WTC11 (cell line): ENCODE measurements around the gene HIBADH. TPM values are rescaled to one million over a fixed set of nuclear protein-coding genes. Genes with fewer than 3 reads are reported as not detected.

ENCODE experiments used
- ATAC-seq: fragments of 200-7000 bp; cut with Tn5 transposase; 2 replicates; pipeline ENCODE4 v1.10.0; 2021; ENCODE audit warnings: mild to moderate bottlenecking, moderate library complexity
- CTCF ChIA-PET: fragments of 300-600 bp; sonication (Branson Sonifier 250); formaldehyde crosslinking; loops from one replicate; lab custom pipeline; 2021; ENCODE audit warnings: antibody characterized with exemption; lab: Charles Lee
- POLR2A ChIA-PET: fragments of 350-600 bp; sonication (Branson Sonifier 250); formaldehyde crosslinking; loops from one replicate; lab custom pipeline; 2021; ENCODE audit warnings: antibody characterized with exemption; lab: Charles Lee
- DNase-seq: peaks from one replicate; pipeline ENCODE4 v3.0.0; 2021; ENCODE audit warnings: low spot score
- H3K27ac Mint-ChIP-seq: 2 replicates; pipeline ENCODE4 v1.8.0; 2021; ENCODE audit warnings: mixed read lengths
- H3K27me3 Mint-ChIP-seq: 2 replicates; pipeline ENCODE4 v1.8.0; 2021; ENCODE audit warnings: low read depth, mild to moderate bottlenecking, moderate library complexity, mixed read lengths
- H3K36me3 Mint-ChIP-seq: 2 replicates; pipeline ENCODE4 v1.8.0; 2021; ENCODE audit warnings: mixed read lengths
- H3K4me1 Mint-ChIP-seq: 2 replicates; pipeline ENCODE4 v1.8.0; 2022; ENCODE audit warnings: mixed read lengths
- H3K4me3 Mint-ChIP-seq: 2 replicates; pipeline ENCODE4 v1.8.0; 2021; ENCODE audit warnings: mild to moderate bottlenecking, moderate library complexity, mixed read lengths
- H3K9me3 Mint-ChIP-seq: 2 replicates; pipeline ENCODE4 v1.8.0; 2021; ENCODE audit warnings: mixed read lengths
- ATF1 ChIP-seq: sonication (generic); formaldehyde crosslinking; IDR thresholded peaks from 2 replicates; pipeline ENCODE4 v1.8.1; 2023; ENCODE audit warnings: mild to moderate bottlenecking, moderate library complexity, missing genetic modification reagents
- CREB1 ChIP-seq: sonication (generic); formaldehyde crosslinking; IDR thresholded peaks from 2 replicates; pipeline ENCODE4 v1.8.0; 2023; ENCODE audit warnings: mild to moderate bottlenecking, missing genetic modification reagents
- EMX1 ChIP-seq: fragments of 250-450 bp; sonication (Bioruptor Pico); IDR thresholded peaks from 2 replicates; pipeline ENCODE4 v1.8.0; 2021; ENCODE audit warnings: mild to moderate bottlenecking
- ERG ChIP-seq: fragments of 250-450 bp; sonication (Bioruptor Pico); IDR thresholded peaks from 2 replicates; pipeline ENCODE4 v1.8.0; 2021; ENCODE audit warnings: mild to moderate bottlenecking
- FOXK1 ChIP-seq: sonication (generic); formaldehyde crosslinking; IDR thresholded peaks from 2 replicates; pipeline ENCODE4 v1.8.0; 2022; ENCODE audit warnings: mild to moderate bottlenecking, moderate library complexity, missing genetic modification reagents
- FOXP1 ChIP-seq: sonication (generic); formaldehyde crosslinking; IDR thresholded peaks from 2 replicates; pipeline ENCODE4 v1.8.0; 2022; ENCODE audit warnings: missing genetic modification reagents, mild to moderate bottlenecking, moderate library complexity, borderline replicate concordance
- GRHL2 ChIP-seq: fragments of 250-450 bp; sonication (Bioruptor Pico); IDR thresholded peaks from 2 replicates; pipeline ENCODE4 v1.8.0; 2022; ENCODE audit warnings: mild to moderate bottlenecking, moderate library complexity; ENCODE audit not compliant: insufficient replicate concordance, severe bottlenecking
- MAX ChIP-seq: sonication (generic); formaldehyde crosslinking; IDR thresholded peaks from 2 replicates; pipeline ENCODE4 v1.8.0; 2022; ENCODE audit warnings: mild to moderate bottlenecking, missing genetic modification reagents
- NFATC4 ChIP-seq: fragments of 250-450 bp; sonication (Bioruptor Pico); IDR thresholded peaks from 2 replicates; pipeline ENCODE4 v1.9.0; 2021; ENCODE audit warnings: mild to moderate bottlenecking
- NFYB ChIP-seq: sonication (generic); formaldehyde crosslinking; conservative IDR thresholded peaks from 2 replicates; pipeline ENCODE4 v1.8.0; 2022; ENCODE audit warnings: low read depth, missing genetic modification reagents
- NR2C2 ChIP-seq: sonication (generic); formaldehyde crosslinking; IDR thresholded peaks from 2 replicates; pipeline ENCODE4 v1.8.0; 2022; ENCODE audit warnings: mild to moderate bottlenecking, missing genetic modification reagents
- PRDM15 ChIP-seq: sonication (generic); formaldehyde crosslinking; IDR thresholded peaks from 2 replicates; pipeline ENCODE4 v1.8.0; 2022; ENCODE audit warnings: missing genetic modification reagents
- PRRX2 ChIP-seq: fragments of 250-450 bp; sonication (Bioruptor Pico); IDR thresholded peaks from 2 replicates; pipeline ENCODE4 v1.8.0; 2021; ENCODE audit warnings: mild to moderate bottlenecking
- RELA ChIP-seq: sonication (generic); formaldehyde crosslinking; IDR thresholded peaks from 2 replicates; pipeline ENCODE4 v1.8.1; 2022; ENCODE audit warnings: missing genetic modification reagents, mild to moderate bottlenecking, borderline replicate concordance
- TEAD4 ChIP-seq: sonication (generic); formaldehyde crosslinking; IDR thresholded peaks from 2 replicates; pipeline ENCODE4 v1.8.0; 2022; ENCODE audit warnings: mild to moderate bottlenecking, missing genetic modification reagents
- USF1 ChIP-seq: sonication (generic); formaldehyde crosslinking; IDR thresholded peaks from 2 replicates; pipeline ENCODE4 v1.8.0; 2022; ENCODE audit warnings: mild to moderate bottlenecking, missing genetic modification reagents
- ZNF121 ChIP-seq: sonication (generic); formaldehyde crosslinking; IDR thresholded peaks from 2 replicates; pipeline ENCODE4 v1.8.0; 2023; ENCODE audit warnings: missing genetic modification reagents
- ZNF219 ChIP-seq: sonication (generic); formaldehyde crosslinking; IDR thresholded peaks from 2 replicates; pipeline ENCODE4 v1.8.0; 2023; ENCODE audit warnings: missing genetic modification reagents, mild to moderate bottlenecking, borderline replicate concordance
- ZNF263 ChIP-seq: sonication (generic); formaldehyde crosslinking; IDR thresholded peaks from 2 replicates; pipeline ENCODE4 v1.8.1; 2022; ENCODE audit warnings: low read depth, mild to moderate bottlenecking, moderate library complexity, missing genetic modification reagents
- ZNF396 ChIP-seq: fragments of 250-450 bp; sonication (Bioruptor Pico); IDR thresholded peaks from 2 replicates; pipeline ENCODE4 v1.8.0; 2021; ENCODE audit warnings: mild to moderate bottlenecking, moderate library complexity, borderline replicate concordance
- ZNF532 ChIP-seq: fragments of 250-450 bp; sonication (Bioruptor Pico); IDR thresholded peaks from 2 replicates; pipeline ENCODE4 v1.9.0; 2021; ENCODE audit warnings: mild to moderate bottlenecking, borderline replicate concordance
- total RNA-seq: library from RNA; stranded (reverse); gene quantifications from 3 replicates; pipeline ENCODE4 v1.2.3, GENCODE V29; 2021
- TF ChIP-seq, protein P1 (sequence below): sonication (generic); formaldehyde crosslinking; conservative IDR thresholded peaks from 2 replicates; pipeline ENCODE4 v1.8.1; 2022; ENCODE audit warnings: mild to moderate bottlenecking, missing genetic modification reagents
- TF ChIP-seq, protein P2 (sequence below): sonication (generic); formaldehyde crosslinking; IDR thresholded peaks from 2 replicates; pipeline ENCODE4 v1.8.0; 2022; ENCODE audit warnings: mild to moderate bottlenecking, missing genetic modification reagents
- TF ChIP-seq, protein P3 (sequence below): sonication (generic); formaldehyde crosslinking; IDR thresholded peaks from 2 replicates; pipeline ENCODE4 v1.8.1; 2022; ENCODE audit warnings: mild to moderate bottlenecking, moderate library complexity, missing genetic modification reagents

Gene HIBADH
- total RNA-seq, 1 experiment from 2014 or later, result 27.9 TPM

GRCh38 chr7:27555670-27556069 lies 107.0 kb downstream of the HIBADH start (continued):
- no peak for TF ChIP-seq PRDM15 (CRISPR knock-in tag)
- TF ChIP-seq, protein P1, sequence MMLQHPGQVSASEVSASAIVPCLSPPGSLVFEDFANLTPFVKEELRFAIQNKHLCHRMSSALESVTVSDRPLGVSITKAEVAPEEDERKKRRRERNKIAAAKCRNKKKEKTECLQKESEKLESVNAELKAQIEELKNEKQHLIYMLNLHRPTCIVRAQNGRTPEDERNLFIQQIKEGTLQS, result no peak
- no peak for TF ChIP-seq ZNF263 (CRISPR knock-in tag)
- TF ChIP-seq, protein P2, sequence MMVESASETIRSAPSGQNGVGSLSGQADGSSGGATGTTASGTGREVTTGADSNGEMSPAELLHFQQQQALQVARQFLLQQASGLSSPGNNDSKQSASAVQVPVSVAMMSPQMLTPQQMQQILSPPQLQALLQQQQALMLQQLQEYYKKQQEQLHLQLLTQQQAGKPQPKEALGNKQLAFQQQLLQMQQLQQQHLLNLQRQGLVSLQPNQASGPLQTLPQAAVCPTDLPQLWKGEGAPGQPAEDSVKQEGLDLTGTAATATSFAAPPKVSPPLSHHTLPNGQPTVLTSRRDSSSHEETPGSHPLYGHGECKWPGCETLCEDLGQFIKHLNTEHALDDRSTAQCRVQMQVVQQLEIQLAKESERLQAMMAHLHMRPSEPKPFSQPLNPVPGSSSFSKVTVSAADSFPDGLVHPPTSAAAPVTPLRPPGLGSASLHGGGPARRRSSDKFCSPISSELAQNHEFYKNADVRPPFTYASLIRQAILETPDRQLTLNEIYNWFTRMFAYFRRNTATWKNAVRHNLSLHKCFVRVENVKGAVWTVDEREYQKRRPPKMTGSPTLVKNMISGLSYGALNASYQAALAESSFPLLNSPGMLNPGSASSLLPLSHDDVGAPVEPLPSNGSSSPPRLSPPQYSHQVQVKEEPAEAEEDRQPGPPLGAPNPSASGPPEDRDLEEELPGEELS (CRISPR knock-in tag), result no peak
- no peak for TF ChIP-seq NFYB (CRISPR knock-in tag)
- no peak for TF ChIP-seq EMX1 (CRISPR knock-in tag)
- no peak for TF ChIP-seq PRRX2 (CRISPR knock-in tag)
- no peak for TF ChIP-seq FOXK1 (CRISPR knock-in tag)
- TF ChIP-seq NFATC4 (CRISPR knock-in tag), result no peak
- TF ChIP-seq, protein P3, sequence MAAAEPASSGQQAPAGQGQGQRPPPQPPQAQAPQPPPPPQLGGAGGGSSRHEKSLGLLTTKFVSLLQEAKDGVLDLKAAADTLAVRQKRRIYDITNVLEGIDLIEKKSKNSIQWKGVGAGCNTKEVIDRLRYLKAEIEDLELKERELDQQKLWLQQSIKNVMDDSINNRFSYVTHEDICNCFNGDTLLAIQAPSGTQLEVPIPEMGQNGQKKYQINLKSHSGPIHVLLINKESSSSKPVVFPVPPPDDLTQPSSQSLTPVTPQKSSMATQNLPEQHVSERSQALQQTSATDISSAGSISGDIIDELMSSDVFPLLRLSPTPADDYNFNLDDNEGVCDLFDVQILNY (CRISPR knock-in tag), result no peak
- TF ChIP-seq GRHL2 (CRISPR knock-in tag), result no peak
- no peak for TF ChIP-seq ZNF121 (CRISPR knock-in tag)

DNA sequence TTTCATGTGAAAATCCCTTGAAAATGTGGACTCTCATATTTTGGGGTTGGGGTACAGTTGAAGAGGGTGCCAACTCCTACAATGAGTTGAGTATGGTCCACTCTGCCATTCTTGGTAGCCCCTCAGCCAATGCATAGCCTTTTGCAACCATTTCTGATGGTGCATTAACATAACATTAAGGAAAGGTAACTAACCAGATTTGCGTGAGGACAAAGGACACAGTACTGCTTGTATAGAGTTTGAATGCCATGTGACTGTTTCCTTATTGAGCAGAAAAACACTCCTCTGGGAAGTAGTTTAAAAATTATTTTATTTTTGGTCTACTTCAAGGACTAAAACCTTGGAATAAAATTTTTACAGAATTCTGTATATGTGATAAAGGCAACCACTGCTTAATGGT lies 107.9 kb downstream of the HIBADH start:
- H3K27ac Mint-ChIP-seq, result no peak overlapping the region
- ATAC-seq, result no peak; the same call in 1 of the 2 replicates
- CTCF ChIA-PET, result no interaction called here

More for the DNA sequence above, 107.9 kb downstream of the HIBADH start:
- TF ChIP-seq RELA (no peak), TEAD4 (CRISPR knock-in tag) (no peak), FOXP1 (CRISPR knock-in tag) (no peak), USF1 (CRISPR knock-in tag) (no peak), ZNF396 (CRISPR knock-in tag) (no peak), ATF1 (CRISPR knock-in tag) (no peak), NR2C2 (no peak), ERG (CRISPR knock-in tag) (no peak), ZNF219 (CRISPR knock-in tag) (no peak), MAX (no peak), ZNF532 (CRISPR knock-in tag) (no peak), ZNF121 (CRISPR knock-in tag) (no peak), CREB1 (CRISPR knock-in tag) (no peak)
- POLR2A ChIA-PET, result interaction anchor here (0.6 kb wide), 1 partner anchor 52 kb away, joined by 3 read pairs; no protein-coding TSS in a partner anchor
- H3K36me3 Mint-ChIP-seq, result no peaks in the 10 kb centered on the region
- peaks cover 36% of the 10 kb centered on the region for H3K4me1 Mint-ChIP-seq
- no peaks in the 10 kb centered on the region for H3K9me3 Mint-ChIP-seq
- DNase-seq, result no peak
- no peak overlapping the region for H3K4me3 Mint-ChIP-seq
- H3K27me3 Mint-ChIP-seq, result no peaks in the 10 kb centered on the region
